HepG2 (cell line): Measurements from ENCODE around the gene KLRC4. TPM values are rescaled to one million over a fixed set of nuclear protein-coding genes. Genes with fewer than 3 reads are reported as not detected.

Source experiments
- ATAC-seq: fragments of 200-7000 bp; cut with Tn5 transposase; 3 replicates; pipeline ENCODE4 v1.9.1; 2020; ENCODE audit warnings: mild to moderate bottlenecking, moderate library complexity
- BruUV-seq: library from RNA; stranded (reverse); fragments of 400-500 nt; replicated peaks from 2 replicates; lab custom pipeline; 2021; lab: Mats Ljungman, UMichigan
- CTCF ChIA-PET: fragments of 300-600 bp; formaldehyde crosslinking; extraction: SDS; loops from one replicate; lab custom pipeline; 2021; ENCODE audit warnings: low total read pairs, inconsistent platforms, low intra/inter-chr PET ratio; lab: Yijun Ruan, JAX
- POLR2A ChIA-PET: fragments of 350-600 bp; sonication (Branson Sonifier 250); formaldehyde crosslinking; loops from one replicate; lab custom pipeline; 2020; ENCODE audit warnings: antibody characterized with exemption, inconsistent platforms; lab: Yijun Ruan, JAX
- DNase-seq: peaks from one replicate; pipeline ENCODE4 v3.0.0-alpha.2; 2015; ENCODE audit warnings: low spot score
- FAIRE-seq: peaks from 3 replicates; lab custom pipeline; 2011; peaks lifted over from hg19 to GRCh38; lab: Jason Lieb, UNC
- H2AFZ ChIP-seq: one replicate; pipeline ENCODE4 v1.6.1; 2011; ENCODE audit warnings: low read length, inconsistent platforms
- H3K27ac ChIP-seq: fragments of 300-600 bp; 3 replicates; pipeline ENCODE4 v1.8.0; 2011; ENCODE audit warnings: mixed run types, mild to moderate bottlenecking, mixed read lengths, low read length, inconsistent platforms; ENCODE audit not compliant: insufficient read depth; ENCODE audit errors: extremely low read length
- H3K27me3 ChIP-seq, 2 experiments: fragments of 200-600 bp in 1 of 2; 2 replicates in 1 of 2; 3 replicates in 1 of 2; pipeline versions ENCODE4 v1.6.0 to v1.8.0; 2011; ENCODE audit warnings: low read length in 2 of 2, mild to moderate bottlenecking in 2 of 2, moderate library complexity in 2 of 2, inconsistent platforms in 1 of 2; ENCODE audit not compliant: insufficient read depth in 2 of 2, control insufficient read depth in 1 of 2
- H3K36me3 ChIP-seq, 2 experiments: fragments of 200-600 bp in 1 of 2; replicated peaks in 1 of 2; 2 replicates in 1 of 2; 3 replicates in 1 of 2; pipeline versions ENCODE4 v1.5.1 to v1.8.0; 2011; ENCODE audit warnings: low read length in 2 of 2, inconsistent platforms in 1 of 2; ENCODE audit not compliant: insufficient read depth in 2 of 2, control insufficient read depth in 1 of 2
- H3K4me1 ChIP-seq: 2 replicates; pipeline ENCODE4 v1.5.1; 2012; ENCODE audit warnings: low read length, inconsistent platforms; ENCODE audit not compliant: insufficient read depth
- H3K4me2 ChIP-seq: 2 replicates; pipeline ENCODE4 v1.6.0; 2011; ENCODE audit warnings: low read depth, low read length, inconsistent platforms
- H3K4me3 ChIP-seq, 3 experiments: fragments of 200-600 bp in 1 of 3; sonication (generic), shearing (Covaris generic) in 1 of 3; replicated peaks in 1 of 3; 2 replicates each; pipeline ENCODE4 v1.5.1; 2011 to 2016; ENCODE audit warnings: low read length in 3 of 3, inconsistent platforms in 2 of 3, low read depth in 2 of 3, mild to moderate bottlenecking in 2 of 3, control low read depth in 1 of 3, mixed read lengths in 1 of 3; ENCODE audit not compliant: insufficient read depth in 1 of 3
- H3K79me2 ChIP-seq: one replicate; pipeline ENCODE4 v1.6.1; 2011; ENCODE audit warnings: low read length, inconsistent platforms; ENCODE audit not compliant: insufficient read depth
- H3K9ac ChIP-seq: 2 replicates; pipeline ENCODE4 v1.6.0; 2011; ENCODE audit warnings: mild to moderate bottlenecking, low read depth, low read length, inconsistent platforms; ENCODE audit not compliant: insufficient read depth
- H3K9me3 ChIP-seq: 2 replicates; pipeline ENCODE4 v1.5.1; 2012; ENCODE audit warnings: mild to moderate bottlenecking, low read length
- H4K20me1 ChIP-seq: 2 replicates; pipeline ENCODE4 v1.6.0; 2011; ENCODE audit warnings: inconsistent platforms, mild to moderate bottlenecking, low read length, moderate library complexity; ENCODE audit not compliant: insufficient read depth
- BRD4 ChIP-seq: sonication (generic); formaldehyde crosslinking; IDR thresholded peaks from 2 replicates; pipeline ENCODE4 v1.4.0; 2020; ENCODE audit warnings: missing genetic modification reagents
- CBFB ChIP-seq: sonication (generic); formaldehyde crosslinking; IDR thresholded peaks from 2 replicates; pipeline ENCODE4 v1.4.0; 2020; ENCODE audit warnings: missing genetic modification reagents
- CBX5 ChIP-seq: sonication (generic); formaldehyde crosslinking; IDR thresholded peaks from 2 replicates; pipeline ENCODE4 v1.4.0; 2020; ENCODE audit warnings: missing genetic modification reagents, borderline replicate concordance
- CEBPG ChIP-seq: IDR thresholded peaks from 2 replicates; pipeline ENCODE4 v1.6.1; 2016
- CENPT ChIP-seq: sonication (generic); formaldehyde crosslinking; IDR thresholded peaks from 2 replicates; pipeline ENCODE4 v1.8.0; 2022; ENCODE audit warnings: low read depth, mild to moderate bottlenecking, moderate library complexity, missing genetic modification reagents
- DNMT1 ChIP-seq: sonication (generic); formaldehyde crosslinking; IDR thresholded peaks from 2 replicates; pipeline ENCODE4 v1.5.1; 2020; ENCODE audit warnings: mild to moderate bottlenecking, missing genetic modification reagents
- FLYWCH1 ChIP-seq: sonication (generic); formaldehyde crosslinking; IDR thresholded peaks from 2 replicates; pipeline ENCODE4 v1.8.1; 2023; ENCODE audit warnings: mild to moderate bottlenecking, missing genetic modification reagents
- MIER2 ChIP-seq: IDR thresholded peaks from 2 replicates; pipeline ENCODE4 v1.6.1; 2016; ENCODE audit warnings: missing biosample characterization, missing genetic modification reagents
- NR2F6 ChIP-seq, 2 experiments: IDR thresholded peaks; 2 replicates each; pipeline ENCODE4 v1.6.1; 2016; ENCODE audit warnings: antibody characterized with exemption in 1 of 2, mild to moderate bottlenecking in 1 of 2
- RELA ChIP-seq: sonication (generic); formaldehyde crosslinking; IDR thresholded peaks from 2 replicates; pipeline ENCODE4 v1.4.0; 2020; ENCODE audit warnings: missing genetic modification reagents
- TBX3 ChIP-seq: fragments of 450-650 bp; IDR thresholded peaks from 2 replicates; pipeline ENCODE4 v1.6.1; 2017; ENCODE audit warnings: antibody characterized with exemption, mild to moderate bottlenecking, inconsistent platforms, borderline replicate concordance
- THAP8 ChIP-seq: sonication (generic); formaldehyde crosslinking; IDR thresholded peaks from 2 replicates; pipeline ENCODE4 v1.5.1; 2020; ENCODE audit warnings: missing genetic modification reagents, mild to moderate bottlenecking, borderline replicate concordance
- ZBTB43 ChIP-seq: sonication (generic); formaldehyde crosslinking; conservative IDR thresholded peaks from 2 replicates; pipeline ENCODE4 v1.4.0; 2020; ENCODE audit warnings: missing genetic modification reagents
- ZEB1 ChIP-seq: IDR thresholded peaks from 2 replicates; pipeline ENCODE4 v1.6.1; 2012; ENCODE audit warnings: mild to moderate bottlenecking, low read depth, inconsistent platforms; ENCODE audit not compliant: insufficient replicate concordance
- ZIK1 ChIP-seq: sonication (generic); formaldehyde crosslinking; IDR thresholded peaks from 2 replicates; pipeline ENCODE4 v1.5.0; 2020; ENCODE audit warnings: mild to moderate bottlenecking, low read depth, missing genetic modification reagents, borderline replicate concordance
- ZNF30 ChIP-seq: sonication (generic); formaldehyde crosslinking; IDR thresholded peaks from 2 replicates; pipeline ENCODE4 v1.5.0; 2020; ENCODE audit warnings: mild to moderate bottlenecking, missing genetic modification reagents
- ZNF383 ChIP-seq: sonication (generic); formaldehyde crosslinking; IDR thresholded peaks from 2 replicates; pipeline ENCODE4 v1.4.0; 2020; ENCODE audit warnings: missing genetic modification reagents, mild to moderate bottlenecking, borderline replicate concordance
- ZNF570 ChIP-seq: sonication (generic); formaldehyde crosslinking; IDR thresholded peaks from 2 replicates; pipeline ENCODE4 v1.4.0; 2020; ENCODE audit warnings: mild to moderate bottlenecking, missing genetic modification reagents, borderline replicate concordance
- ZNF883 ChIP-seq: sonication (generic); formaldehyde crosslinking; IDR thresholded peaks from 2 replicates; pipeline ENCODE4 v1.5.1; 2020; ENCODE audit warnings: mild to moderate bottlenecking, missing genetic modification reagents; ENCODE audit errors: not compliant biosample characterization
- in situ Hi-C: cut with HindIII; loops from 2 replicates; pipeline ENCODE4 v1.10.0; 2017; ENCODE audit warnings: low pct_unique_long_range_greater_than_20kb; ENCODE audit not compliant: extremely low pct_ligation_motif_present
- intact Hi-C: fragments of 100-400 bp; cut with micrococcal nuclease; formaldehyde crosslinking; loops from one replicate; pipeline ENCODE4 v1.10.0; 2022; ENCODE audit not compliant: unreplicated experiment
- polyA plus RNA-seq, 8 experiments: library from polyadenylated mRNA; depleted of rRNA in 3 of 8; stranded (reverse) in 7 of 8; unstranded in 1 of 8; fragments of >200 nt; fragmentation: Illumina TruSeq in 4 of 8; extraction: Trizol in 4 of 8; gene quantifications; 2 replicates each; pipeline versions ENCODE4 v1.2.1 to v1.2.3, GENCODE V29; 2011 to 2016; ENCODE audit warnings: low read depth in 4 of 8, missing spikeins in 1 of 8, mixed read lengths in 1 of 8; ENCODE audit not compliant: insufficient read depth in 1 of 8
- total RNA-seq, 5 experiments: library from RNA; depleted of rRNA; stranded (reverse); fragments of >200 nt; fragmentation: Illumina TruSeq; extraction: Trizol; gene quantifications; 2 replicates each; pipeline ENCODE4 v1.2.3, GENCODE V29; 2016; ENCODE audit warnings: low read depth in 1 of 5
- TF ChIP-seq, protein P1 (sequence below): sonication (generic); formaldehyde crosslinking; IDR thresholded peaks from 2 replicates; pipeline ENCODE4 v1.5.1; 2020; ENCODE audit warnings: missing genetic modification reagents, mild to moderate bottlenecking, borderline replicate concordance

KLRC4 gene
- total and polyA plus RNA-seq, 2 of the 13 experiments (the other 11 are each of a cell fraction or from before 2014, with no cell fraction given) = 0.09 TPM; not detected in 1

- DNase-seq = no peak
- CTCF ChIA-PET = no interaction called here
- intact Hi-C loops (no loop called here), in situ Hi-C loops (no loop called here)
- Histone ChIP-seq H2AFZ (no peak overlapping the region), H3K9me3 (no peaks in the 10 kb centered on the region), H3K9ac (no peak overlapping the region), H3K27ac (no peak overlapping the region), H3K4me2 (no peak overlapping the region), H3K4me1 (no peaks in the 10 kb centered on the region), H3K79me2 (no peaks in the 10 kb centered on the region), H3K4me3 (no peak overlapping the region), H4K20me1 (no peaks in the 10 kb centered on the region), H3K36me3 (no peaks in the 10 kb centered on the region), H3K27me3 (no peaks in the 10 kb centered on the region)
- no TSS peak for BruUV-seq
- ATAC-seq = no peak
- TF ChIP-seq ZNF30 (no peak), CENPT (no peak), BRD4 (CRISPR knock-in tag) (no peak), NR2F6 (IDR thresholded peaks at IDR 0.05) (no peak), NR2F6 (CRISPR knock-in tag; IDR thresholded peaks at IDR 0.05) (no peak), RELA (CRISPR knock-in tag) (no peak), ZBTB43 (no peak), FLYWCH1 (CRISPR knock-in tag) (no peak), ZNF570 (no peak), ZIK1 (CRISPR knock-in tag) (no peak), ZNF883 (CRISPR knock-in tag) (no peak), THAP8 (CRISPR knock-in tag) (no peak), ZEB1 (no peak), DNMT1 (CRISPR knock-in tag) (no peak), ZNF383 (CRISPR knock-in tag) (no peak), CBFB (CRISPR knock-in tag) (no peak), CBX5 (CRISPR knock-in tag) (no peak), TBX3 (no peak), MIER2 (CRISPR knock-in tag) (no peak), CEBPG (CRISPR knock-in tag) (no peak)
- TF ChIP-seq, protein P1, sequence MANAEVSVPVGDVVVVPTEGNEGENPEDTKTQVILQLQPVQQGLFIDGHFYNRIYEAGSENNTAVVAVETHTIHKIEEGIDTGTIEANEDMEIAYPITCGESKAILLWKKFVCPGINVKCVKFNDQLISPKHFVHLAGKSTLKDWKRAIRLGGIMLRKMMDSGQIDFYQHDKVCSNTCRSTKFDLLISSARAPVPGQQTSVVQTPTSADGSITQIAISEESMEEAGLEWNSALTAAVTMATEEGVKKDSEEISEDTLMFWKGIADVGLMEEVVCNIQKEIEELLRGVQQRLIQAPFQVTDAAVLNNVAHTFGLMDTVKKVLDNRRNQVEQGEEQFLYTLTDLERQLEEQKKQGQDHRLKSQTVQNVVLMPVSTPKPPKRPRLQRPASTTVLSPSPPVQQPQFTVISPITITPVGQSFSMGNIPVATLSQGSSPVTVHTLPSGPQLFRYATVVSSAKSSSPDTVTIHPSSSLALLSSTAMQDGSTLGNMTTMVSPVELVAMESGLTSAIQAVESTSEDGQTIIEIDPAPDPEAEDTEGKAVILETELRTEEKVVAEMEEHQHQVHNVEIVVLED (CRISPR knock-in tag) = no peak
- no peak for FAIRE-seq
- POLR2A ChIA-PET = no interaction called here
Measured at GRCh38 chr12:10404798-10405197, 4.8 kb downstream of the KLRC4 start.
